Myocyte (in vitro differentiated cells): ENCODE measurements around the gene MNAT1. TPM values are rescaled to one million over a fixed set of nuclear protein-coding genes. Genes with fewer than 3 reads are reported as not detected.
"Not testable (repeated sequence)": the region's sequence is repeated elsewhere in the genome, so short reads cannot be mapped to it uniquely, and the experiment has no call there.

Source experiments
- DNase-seq: peaks from one replicate; pipeline ENCODE4 v3.0.0-alpha.2; 2012; ENCODE audit warnings: low read depth
- total RNA-seq: library from RNA; depleted of rRNA; stranded (reverse); fragments of >200 nt; gene quantifications from 2 replicates; pipeline ENCODE4 v1.2.3, GENCODE V29; 2014

The MNAT1 gene
- total RNA-seq, 1 donor from 2014 or later, result 88.6 TPM

DNA sequence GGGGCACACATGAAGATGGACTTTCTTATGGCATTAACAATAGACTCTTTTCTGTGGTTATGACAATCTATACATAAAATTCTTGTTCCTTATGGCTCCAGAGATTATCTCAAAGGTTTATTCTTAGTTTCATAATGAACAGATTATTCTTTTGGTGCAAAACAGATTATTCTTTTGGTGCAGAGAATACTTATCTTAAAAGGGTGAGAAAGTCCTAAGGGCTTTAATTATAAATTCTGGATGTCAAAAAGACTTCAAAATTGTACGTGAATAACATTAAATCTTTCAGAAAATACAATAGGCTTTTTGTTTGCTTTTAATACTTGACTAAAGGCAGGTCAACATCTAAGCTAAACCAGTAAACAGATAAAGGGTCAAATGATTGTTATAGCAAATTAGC lies 69.3 kb downstream of the MNAT1 start:
- DNase-seq, result no peak

DNA sequence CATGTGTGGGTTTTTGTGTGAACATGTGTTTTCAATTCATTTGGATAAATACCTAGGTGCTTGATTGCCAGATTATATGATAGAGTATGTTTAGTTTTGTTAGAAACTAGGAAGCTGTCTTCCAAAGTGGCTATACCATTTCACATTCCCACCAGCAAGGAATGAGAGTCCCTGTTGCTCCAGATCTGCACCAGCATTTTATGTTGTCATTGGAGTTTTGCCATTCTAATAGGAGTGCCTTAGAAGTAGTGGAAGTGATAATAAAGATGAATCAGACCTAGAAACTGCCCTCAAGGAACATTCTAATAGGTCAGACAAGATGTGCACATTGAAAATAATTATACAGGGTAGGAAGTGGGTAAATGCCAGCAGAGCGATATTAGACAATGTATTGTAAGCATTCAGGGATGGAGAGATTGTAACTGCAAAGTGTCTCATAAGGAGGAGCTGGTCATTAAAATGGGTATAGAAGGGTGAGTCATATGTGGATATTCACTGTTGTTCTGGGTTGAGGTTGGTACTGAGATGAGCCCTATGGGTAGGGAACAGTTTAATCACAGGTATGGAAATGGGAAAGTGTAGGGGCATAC lies 71.4 kb downstream of the MNAT1 start:
- no peak for DNase-seq

DNA sequence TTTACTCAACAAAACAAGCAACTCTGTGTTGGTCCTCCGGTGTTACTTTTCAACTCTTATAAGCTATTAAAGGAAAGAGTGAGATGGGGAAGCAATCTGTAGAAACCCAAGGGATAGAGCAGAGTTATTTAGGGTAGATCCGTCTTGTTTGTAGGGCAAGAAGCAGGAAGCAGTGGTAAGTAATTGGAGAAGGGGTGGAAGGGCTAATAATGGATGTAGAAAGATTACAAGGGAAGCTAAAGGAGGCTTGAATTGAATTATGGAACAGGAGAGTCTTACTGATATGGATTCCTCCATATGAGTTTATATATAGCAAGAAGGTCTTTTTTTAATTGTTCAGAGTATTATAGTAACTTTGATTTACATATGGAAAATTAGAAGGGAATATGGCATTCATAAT lies 72.7 kb downstream of the MNAT1 start:
- peak; percentile 44 for DNase-seq

DNA sequence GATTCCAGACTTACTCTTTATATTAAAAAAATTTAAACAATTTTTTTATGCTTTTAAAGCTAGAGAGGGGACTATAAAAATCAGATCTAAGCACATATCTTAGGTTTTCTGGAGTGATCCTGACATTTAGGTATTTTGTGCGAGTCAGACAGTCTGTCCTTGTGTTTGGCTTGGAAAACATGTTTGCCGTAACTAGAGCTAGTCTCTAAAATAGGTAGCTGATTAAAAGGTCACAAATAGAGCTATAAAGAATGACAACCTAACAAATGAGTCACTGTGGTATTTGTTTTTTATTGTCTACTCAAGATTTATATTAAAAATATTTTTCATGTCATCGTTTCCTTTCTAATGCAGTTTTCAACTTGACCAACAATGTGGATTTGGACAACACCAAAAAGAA lies 73.4 kb downstream of the MNAT1 start:
- peak; percentile 43 for DNase-seq

DNA sequence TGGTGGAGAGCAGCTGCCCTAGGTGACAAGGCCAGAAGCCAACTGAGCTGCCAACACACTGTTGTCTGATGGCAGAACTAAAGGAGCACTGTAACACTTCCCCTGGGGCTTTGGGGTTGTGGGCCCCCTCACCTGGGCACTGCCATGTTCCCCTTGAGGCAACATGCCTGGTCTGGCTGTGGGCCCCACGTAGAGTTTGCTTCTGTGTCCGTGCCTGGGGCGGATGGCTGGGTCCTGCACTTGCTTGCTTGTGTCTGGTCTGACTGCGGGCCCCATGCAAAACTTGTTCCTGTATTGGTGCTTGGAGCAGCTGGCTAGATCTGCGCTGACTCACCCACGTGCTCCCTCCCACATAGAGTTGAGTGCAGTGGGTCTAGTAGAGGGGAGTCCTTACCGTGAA lies 78.4 kb downstream of the MNAT1 start:
- DNase-seq, result no peak

DNA sequence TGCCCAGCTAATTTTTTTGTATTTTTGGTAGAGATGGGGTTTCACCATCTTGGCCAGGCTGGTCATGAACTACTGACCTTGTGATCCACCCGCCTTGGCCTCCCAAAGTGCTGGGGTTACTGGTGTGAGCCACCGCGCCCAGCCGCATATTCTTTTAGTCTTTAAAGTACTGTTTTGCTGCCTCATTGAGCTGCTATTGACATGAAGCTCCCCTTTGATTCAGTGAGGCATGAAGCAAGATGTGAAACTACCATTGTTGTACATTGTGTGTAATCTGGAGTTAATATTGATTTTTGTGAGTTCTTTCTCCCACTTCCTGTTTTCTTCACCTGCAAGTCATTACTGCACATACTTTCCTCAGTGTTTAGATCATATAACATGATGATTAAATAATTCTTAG lies 80.8 kb downstream of the MNAT1 start:
- no peak for DNase-seq

DNA sequence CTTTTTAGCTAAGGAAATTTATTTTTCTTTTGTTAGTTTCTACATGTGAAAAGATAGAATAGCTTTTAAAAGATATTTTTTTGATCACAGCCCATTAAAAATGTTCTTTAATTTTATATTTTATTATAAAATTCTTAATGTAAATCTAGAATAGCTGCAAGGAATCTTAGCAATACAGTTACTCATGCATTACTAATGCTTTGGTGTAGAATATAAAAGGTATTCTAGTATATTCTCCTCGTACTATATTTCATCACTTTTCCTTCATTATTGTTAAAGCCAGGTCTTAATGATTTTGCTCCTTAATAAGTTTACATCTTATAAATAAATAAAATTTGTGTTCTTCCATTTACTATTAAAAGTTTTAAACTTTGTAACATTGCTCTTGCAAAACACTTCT lies 82.6 kb downstream of the MNAT1 start:
- no peak for DNase-seq

DNA sequence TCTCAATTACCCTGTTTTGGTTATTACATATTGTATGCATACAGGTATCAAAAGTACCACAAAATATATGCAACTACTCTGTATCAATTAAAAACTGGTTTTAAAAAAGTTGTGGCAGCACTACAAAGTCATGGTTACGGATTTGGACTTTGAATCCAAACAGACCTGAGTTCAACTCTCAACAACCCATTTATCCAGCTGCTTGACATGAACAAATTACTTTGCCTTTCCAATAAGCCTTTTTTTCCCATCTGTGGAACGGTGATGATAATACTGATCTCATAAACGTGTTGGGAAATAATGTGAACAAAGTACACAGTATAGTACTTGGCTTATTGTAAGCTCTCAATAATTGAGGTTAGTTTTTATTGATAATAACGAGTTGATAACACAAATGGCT lies 85.0 kb downstream of the MNAT1 start:
- no peak for DNase-seq

DNA sequence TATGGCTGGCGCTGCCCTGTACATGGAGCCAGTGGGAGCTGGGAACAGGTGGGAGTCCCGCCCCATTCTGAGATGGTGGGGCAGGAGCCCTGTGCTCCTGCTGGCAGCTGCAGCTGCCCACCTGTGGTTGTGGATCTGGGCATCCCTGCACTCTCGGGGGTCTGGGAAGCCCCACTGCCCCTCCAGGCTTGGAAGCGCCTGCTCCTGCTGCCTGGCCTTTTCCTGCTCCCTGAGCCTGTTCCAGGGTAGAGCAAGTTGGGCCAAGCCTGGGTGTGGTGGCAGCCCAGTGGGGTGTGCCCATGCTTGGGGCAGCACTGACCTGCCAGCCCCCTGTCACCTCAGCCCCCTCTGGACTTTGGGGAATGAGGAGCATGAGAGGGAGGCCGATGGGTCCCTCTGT lies 104.0 kb downstream of the MNAT1 start:
- DNase-seq, result no peak

DNA sequence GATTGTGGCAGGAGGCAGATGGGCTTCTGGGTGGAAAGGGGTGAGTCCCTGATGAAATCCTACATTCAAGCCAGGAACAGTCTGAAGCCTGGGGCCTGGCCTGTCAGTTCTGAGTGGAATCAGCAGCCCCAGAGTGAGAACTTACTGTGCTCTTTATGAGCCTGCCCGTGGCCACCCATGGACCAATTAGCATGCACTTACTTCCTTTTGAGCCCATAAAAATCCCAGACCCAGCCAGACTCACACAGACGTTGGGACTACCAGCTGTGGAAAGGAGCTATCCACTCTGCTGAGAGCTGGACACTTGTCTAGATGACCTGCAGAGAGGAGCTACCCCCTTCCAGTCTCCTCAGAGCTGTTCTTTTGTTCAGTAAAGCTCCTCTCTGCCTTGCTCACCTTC lies 104.5 kb downstream of the MNAT1 start:
- DNase-seq, result no peak

DNA sequence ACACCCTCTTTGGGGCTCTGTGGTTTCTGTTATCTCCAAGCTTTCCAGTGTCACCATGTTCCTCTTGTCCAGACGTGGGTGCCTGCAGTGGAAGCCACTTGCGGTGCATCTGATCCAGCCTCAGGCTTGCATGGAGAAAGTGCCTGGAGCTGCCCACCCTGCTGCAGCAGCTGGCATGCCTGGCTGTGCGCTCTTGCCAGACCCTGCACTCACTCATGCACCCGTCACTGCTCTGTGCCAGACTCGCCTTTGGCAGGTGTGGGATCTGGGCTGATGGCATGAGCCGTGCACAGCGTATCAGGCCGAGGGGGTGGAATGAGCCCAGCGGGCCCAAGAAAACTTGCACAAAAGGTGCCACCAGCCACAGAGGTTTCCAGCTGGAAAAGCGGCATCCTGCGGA lies 105.1 kb downstream of the MNAT1 start:
- no peak for DNase-seq

DNA sequence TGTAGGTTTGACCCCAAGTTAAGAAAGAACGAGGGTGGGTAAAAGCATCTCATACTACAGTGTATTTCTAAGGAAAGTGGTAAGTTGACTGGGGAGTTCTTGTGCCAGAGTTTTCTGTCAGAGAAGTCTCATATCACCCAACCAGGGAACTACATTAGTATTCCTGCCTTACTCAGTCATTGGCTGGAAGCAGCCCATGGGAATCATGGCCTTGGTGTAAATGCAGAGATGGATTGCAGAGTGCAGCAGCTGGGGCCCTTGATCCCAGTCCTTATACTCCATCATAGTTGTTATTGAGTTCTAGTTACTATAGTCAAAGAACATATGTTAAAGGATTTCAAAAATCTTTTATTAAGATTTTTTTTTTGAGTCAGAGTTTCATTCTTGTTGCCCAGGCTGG lies 105.8 kb downstream of the MNAT1 start:
- DNase-seq, result no peak

DNA sequence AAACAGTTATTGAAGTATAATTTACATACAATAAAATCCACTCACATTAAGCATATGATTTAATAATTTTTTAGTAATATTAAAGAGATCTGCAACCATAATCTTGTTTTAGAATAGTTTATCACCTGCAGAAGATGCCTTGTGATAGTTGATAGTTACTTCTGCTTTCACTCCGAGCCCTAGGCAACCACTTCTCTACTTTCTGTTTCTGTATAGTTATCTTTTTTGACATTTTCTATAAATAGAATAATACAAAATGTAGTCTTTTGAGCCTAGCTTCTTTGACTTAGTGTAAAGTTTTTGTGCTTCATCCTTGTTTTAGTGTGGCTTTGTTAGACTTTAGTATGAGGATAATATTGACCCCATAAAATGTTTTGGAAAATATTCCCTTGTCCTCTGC lies 111.0 kb downstream of the MNAT1 start:
- no peak for DNase-seq

DNA sequence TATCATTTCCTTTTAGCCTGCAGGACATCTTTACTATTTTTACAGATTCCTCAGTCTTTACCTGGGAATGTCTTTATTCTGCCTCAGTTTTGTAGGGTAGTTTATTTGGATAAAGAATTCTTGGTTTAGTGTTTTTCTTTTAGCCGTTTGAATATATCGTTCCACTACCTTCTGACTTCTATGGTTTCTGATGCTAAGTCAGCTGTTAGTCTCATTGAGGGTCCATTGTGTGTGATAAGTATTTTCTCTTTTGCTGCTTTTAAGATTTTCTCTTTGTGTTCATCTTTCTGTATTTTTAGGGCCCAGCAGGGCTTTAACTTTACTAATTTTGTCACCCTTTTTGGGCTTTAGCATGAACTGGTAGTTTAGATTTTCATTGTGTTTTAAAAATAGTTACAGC lies 113.5 kb downstream of the MNAT1 start:
- DNase-seq, result no peak

DNA sequence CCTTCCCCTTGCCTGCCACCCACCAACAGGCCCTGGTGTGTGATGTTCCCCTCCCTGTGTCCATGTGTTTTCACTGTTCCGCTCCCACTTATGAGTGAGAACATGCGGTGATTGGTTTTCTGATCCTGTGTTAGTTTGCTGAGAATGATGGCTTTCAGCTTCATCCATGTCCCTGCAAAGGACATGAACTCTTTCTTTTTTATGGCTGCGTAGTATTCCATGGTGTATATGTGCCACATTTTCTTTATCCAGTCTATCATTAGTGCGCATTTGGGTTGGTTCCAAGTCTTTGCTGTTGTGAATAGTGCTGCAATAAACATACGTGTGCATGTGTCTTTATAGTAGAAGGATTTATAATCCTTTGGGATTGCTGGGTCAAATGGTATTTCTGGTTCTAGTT lies 117.1 kb downstream of the MNAT1 start:
- not testable (repeated sequence) for DNase-seq

DNA sequence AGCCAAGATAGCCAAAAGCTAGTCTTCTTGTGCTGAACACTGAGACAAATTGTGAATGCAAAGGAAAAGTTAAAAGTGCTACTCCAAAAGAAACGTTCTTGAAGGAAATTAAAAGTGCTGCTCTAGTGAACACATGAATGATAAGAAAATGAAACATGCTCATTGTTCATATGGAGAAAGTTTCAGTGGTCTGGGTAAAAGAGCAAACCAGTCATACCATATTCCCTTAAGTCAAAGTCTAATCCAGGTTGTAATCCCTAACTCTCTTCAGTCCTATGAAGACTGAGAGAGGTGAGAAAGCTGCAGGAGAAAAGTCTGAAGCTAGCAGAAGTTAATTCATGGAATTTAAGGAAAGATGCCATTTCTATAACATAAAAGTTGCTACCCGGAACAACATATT lies 121.5 kb downstream of the MNAT1 start:
- no peak for DNase-seq

DNA sequence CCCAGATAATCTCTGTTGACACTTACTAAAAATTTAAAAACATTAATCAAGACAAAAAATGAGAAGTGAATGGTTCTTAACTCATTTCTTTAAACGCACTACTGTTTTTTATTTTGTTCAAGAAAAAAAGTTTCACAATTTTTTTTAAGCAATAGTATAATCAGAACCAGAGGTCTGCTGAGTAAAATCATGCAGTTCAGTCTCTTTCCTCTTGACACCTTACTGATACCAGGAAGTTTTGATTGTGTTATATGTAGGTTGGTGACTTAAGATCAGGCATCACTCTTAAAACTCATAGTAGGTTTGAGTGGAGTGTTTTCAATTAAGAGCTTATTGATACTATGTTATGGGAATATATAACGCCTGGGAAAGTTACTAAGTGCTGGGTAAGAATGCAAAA lies 125.0 kb downstream of the MNAT1 start:
- no peak for DNase-seq

DNA sequence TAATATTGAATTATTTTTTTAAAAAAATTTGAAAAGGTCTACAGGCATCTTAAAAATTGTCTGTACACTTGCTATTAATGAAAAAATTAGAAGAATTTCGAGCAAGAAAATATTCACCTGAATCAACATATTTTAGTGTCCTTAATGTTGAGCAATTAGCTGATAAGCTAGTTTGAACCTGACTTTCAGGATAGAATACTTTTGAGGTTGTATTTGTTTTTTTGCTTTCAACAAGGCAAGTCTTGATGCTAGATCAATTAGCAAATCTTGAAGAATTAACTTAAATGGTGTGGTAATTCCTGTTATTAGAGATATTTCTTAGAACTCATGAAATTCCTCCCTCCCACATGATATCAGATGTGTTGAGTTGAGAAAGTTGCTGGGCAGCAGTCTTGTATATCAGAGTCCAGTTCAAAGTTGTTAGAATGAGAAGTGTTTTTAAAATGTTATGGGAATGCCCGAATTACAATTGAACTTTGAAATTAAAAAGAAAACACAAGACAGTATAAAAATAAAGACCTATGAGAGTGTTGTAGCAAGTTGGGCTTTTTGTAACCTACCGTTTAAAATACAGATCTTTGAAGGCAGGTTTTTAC lies 127.1 kb downstream of the MNAT1 start:
- peak; percentile 35 for DNase-seq

DNA sequence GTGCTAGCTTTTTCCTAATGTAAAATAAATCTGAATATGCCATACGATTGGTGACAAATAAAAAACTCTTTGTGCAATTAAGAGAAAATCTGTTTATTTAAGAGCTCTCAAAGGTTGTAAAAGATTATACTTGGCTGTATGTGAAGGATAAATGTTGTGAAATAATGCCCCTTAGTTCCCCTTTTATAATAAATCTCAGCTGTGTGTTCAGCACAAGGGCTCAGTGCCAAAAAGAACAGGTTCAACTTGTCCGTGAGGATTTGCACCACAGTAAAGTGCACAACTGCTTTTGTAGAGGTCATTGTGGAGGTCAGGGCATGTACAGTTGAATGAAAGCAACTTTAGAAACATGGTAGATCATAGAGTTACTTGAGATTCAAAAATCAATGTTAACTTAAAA lies 127.7 kb downstream of the MNAT1 start:
- DNase-seq, result peak; percentile 92

DNA sequence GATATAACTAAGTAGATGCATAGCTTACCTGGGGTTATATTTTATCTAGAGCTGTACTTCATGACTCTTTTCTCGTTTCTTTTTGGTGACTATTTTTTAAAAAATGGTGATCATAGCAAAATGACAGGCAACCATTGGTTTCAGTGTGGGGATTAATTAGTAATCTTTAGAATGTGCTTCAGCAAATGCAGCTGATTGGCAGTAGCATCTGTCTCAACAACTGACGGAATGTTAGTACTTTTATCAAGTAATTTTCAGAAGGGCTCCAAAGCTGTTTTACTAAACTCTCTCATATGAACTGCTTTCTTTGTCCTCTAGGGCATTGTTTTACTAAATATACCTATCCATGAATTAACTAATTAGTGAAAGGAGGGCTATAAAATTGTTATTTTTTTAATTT lies 128.7 kb downstream of the MNAT1 start:
- peak; percentile 86 for DNase-seq

DNA sequence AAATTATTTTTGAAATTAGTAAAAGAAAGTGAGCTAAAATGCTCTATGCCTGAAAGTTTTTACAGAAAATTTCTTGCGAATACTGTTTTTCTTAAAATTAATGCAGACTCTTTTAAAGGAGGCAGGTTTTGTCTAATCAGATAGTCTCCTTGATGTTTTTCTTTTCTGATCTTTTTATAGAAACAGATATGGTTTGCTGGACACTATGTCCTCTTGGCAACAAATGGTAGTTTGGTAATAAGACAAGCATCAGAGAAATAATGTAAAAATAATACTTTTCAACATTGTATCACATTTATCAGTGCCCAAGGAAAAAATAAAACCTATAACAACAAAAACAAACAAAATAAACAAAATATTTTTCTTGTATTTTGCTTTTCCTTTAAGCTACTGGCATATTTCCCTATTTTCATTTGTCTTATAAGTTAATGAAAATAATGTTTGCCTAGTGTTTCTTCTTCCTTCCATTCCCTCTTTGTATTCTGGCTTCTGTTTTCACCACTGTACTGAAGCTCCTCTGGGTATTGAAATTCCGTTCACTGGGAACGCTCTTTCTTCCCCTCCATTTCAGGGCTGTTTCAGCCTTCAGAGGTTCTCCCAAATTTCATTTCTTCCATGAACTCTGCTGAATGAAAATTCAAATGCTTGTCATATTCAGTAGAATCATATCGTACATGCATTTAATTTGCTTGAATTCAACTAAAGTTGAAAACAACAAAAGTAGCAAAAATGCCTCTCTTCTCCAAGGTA lies 131.0 kb downstream of the MNAT1 start:
- peak; percentile 53 for DNase-seq

DNA sequence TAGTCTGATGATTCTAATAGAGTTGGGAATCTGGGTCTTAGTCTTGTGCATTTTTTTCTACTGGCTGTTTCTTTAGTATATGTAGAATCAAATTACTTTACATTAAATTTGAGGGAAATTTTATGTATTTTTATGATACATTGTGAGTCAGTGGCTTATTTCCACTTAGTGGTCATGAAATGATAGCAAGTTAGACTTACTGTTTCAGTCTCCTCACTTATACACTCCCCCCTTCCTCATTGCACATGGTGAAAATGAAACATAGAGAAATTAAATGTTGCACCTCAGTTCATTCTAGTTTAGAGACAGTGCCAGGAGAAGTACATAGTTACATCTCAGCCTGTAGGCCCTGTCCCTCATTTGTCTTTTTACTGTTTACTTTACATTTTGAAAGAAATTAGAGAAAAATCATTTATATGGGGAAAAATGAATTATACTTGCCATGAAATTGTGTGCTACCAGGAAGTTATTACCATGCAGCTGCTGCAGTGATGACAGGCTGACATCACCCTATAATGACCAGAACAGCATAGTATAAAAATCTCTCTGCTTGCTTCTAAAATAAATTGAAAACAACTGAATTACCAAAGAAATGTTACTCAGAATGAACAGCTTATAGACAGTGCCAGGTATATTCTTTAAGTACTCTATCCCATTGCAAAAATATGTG lies 133.1 kb downstream of the MNAT1 start:
- peak; percentile 38 for DNase-seq
